ENCODE data around the gene AGXT. TPM values are rescaled to one million over a fixed set of nuclear protein-coding genes. Genes with fewer than 3 reads are reported as not detected.

Gene AGXT
- total RNA-seq, 4 donors from 2014 or later = 1.5 TPM; not detected in 3

DNA sequence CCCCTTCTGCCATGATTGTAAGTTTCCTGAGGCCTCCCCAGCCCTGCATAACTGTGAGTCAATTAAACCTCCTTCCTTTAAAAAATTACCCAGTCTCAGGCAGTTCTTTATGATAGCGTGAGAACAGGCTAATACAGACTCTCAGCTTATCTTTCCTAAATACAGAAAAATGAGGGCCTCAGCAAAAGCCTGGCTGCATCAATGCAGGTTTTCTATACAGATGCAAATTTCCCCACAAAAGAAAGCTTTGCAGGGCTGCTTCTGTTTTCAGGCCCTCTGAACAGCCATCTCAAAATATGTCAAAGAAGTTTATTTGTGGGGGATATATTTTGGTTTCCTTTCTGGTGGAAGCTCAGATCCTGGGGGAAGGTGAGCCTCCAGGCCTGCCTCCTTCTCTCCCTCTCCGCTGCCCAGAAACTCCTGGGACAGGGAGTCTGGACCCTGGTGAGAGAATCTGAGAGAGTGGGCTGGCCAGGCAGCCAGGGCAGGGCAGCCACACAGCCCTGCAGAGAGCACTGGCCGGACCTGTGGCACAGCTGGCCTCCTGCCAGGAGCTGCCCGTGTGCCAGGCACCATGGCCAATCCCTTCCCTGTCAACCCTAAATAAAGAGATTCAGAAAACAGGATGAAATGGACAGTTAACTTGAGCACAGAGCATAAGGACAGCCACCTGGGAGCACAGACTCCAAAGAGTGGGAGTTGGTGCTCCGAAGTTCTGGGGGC, 21.6 kb upstream of the AGXT start:
- no peak for TF ChIP-seq POLR2A (IDR thresholded peaks at IDR 0.05)
- TF ChIP-seq CTCF (IDR thresholded peaks at IDR 0.05) = no peak
- Histone ChIP-seq H3K4me3 (no peak overlapping the region), H3K9me3 (no peaks in the 10 kb centered on the region), H3K27me3 (no peaks in the 10 kb centered on the region), H3K4me1 (no peaks in the 10 kb centered on the region), H3K36me3 (no peaks in the 10 kb centered on the region), H3K27ac (no peak overlapping the region)
- no peak for DNase-seq

DNA sequence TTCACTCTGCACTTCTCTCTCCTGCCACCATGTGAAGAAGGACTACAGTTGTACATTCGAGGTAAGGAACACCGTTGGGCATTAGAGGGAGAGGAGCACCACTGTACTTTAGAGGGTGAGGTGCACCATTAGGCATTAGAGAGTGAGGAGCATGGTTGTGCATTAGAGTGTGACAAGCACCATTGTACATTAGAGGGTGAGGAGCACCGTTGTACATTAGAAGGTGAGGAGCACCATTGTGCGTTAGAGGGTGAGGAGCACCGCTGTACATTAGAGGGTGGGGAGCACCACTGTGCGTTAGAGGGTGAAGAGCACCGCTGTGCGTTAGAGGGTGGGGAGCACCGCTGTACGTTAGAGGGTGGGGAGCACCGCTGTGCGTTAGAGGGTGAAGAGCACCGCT, 20.8 kb upstream of the AGXT start:
- no peak overlapping the region for H3K27ac ChIP-seq
- H3K4me1 ChIP-seq = no peaks in the 10 kb centered on the region
- no peaks in the 10 kb centered on the region for H3K9me3 ChIP-seq
- H3K27me3 ChIP-seq = no peaks in the 10 kb centered on the region
- DNase-seq = no peak
- no peak overlapping the region for H3K4me3 ChIP-seq
- TF ChIP-seq POLR2A (IDR thresholded peaks at IDR 0.05) = no peak
- no peak for TF ChIP-seq CTCF (IDR thresholded peaks at IDR 0.05)
- H3K36me3 ChIP-seq = no peaks in the 10 kb centered on the region

- H3K4me3 ChIP-seq = no peak overlapping the region
- no peaks in the 10 kb centered on the region for H3K9me3 ChIP-seq
- no peaks in the 10 kb centered on the region for H3K4me1 ChIP-seq
- no peak for DNase-seq
- TF ChIP-seq POLR2A (IDR thresholded peaks at IDR 0.05) = no peak
- no peak for TF ChIP-seq CTCF (IDR thresholded peaks at IDR 0.05)
- H3K27me3 ChIP-seq = no peaks in the 10 kb centered on the region
- no peaks in the 10 kb centered on the region for H3K36me3 ChIP-seq
- H3K27ac ChIP-seq = no peak overlapping the region
Measured at GRCh38 chr2:240848900-240849680, 19.5 kb upstream of the AGXT start.

- Histone ChIP-seq H3K9me3 (no peaks in the 10 kb centered on the region), H3K4me1 (no peaks in the 10 kb centered on the region), H3K4me3 (no peak overlapping the region), H3K27ac (no peak overlapping the region), H3K27me3 (no peaks in the 10 kb centered on the region), H3K36me3 (no peaks in the 10 kb centered on the region)
- no peak for DNase-seq
- TF ChIP-seq POLR2A (IDR thresholded peaks at IDR 0.05) (no peak), CTCF (IDR thresholded peaks at IDR 0.05) (no peak)
Measured at GRCh38 chr2:240850026-240850425, 18.6 kb upstream of the AGXT start.

DNA sequence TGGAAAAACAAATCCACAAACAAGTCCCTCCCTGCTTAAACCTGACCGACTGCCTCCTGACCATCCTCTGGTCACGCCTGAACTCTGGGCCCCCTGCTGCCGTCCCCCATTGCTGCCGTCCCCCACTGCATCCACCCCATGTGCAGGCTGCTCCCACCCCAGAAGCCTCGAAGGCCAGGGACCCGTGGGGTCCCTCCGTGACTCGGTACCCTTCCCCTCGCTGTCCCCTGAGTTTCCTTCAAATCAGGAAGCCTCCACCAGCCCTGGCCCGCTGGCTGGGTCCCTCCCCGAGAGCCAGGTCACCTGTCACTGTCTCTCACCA, 17.9 kb upstream of the AGXT start:
- Histone ChIP-seq H3K4me3 (no peak overlapping the region), H3K36me3 (no peaks in the 10 kb centered on the region), H3K27me3 (no peaks in the 10 kb centered on the region), H3K27ac (no peak overlapping the region), H3K9me3 (no peaks in the 10 kb centered on the region), H3K4me1 (no peaks in the 10 kb centered on the region)
- no peak for DNase-seq
- no peak for TF ChIP-seq CTCF (IDR thresholded peaks at IDR 0.05)
- TF ChIP-seq POLR2A (IDR thresholded peaks at IDR 0.05) = no peak

Data from Peyer's patch (tissue), 4 donors.